HCT116 (cell line): ENCODE data around the gene OAS2.
A peak's percentile ranks its signal among the peaks of the same experiment; 100 is the strongest.

ENCODE experiments used
- CTCF ChIP-seq, 3 experiments: fragments of 200-600 bp in 1 of 3; sonication (generic) in 1 of 3; IDR thresholded peaks in 2 of 3; conservative IDR thresholded peaks in 1 of 3; 2 replicates each; pipeline ENCODE4 v1.5.1; 2012 to 2017; ENCODE audit warnings: low read depth in 2 of 3, low read length in 2 of 3, antibody characterized with exemption in 1 of 3, borderline replicate concordance in 1 of 3, control low read depth in 1 of 3, mild to moderate bottlenecking in 1 of 3, mixed read lengths in 1 of 3, mixed run types in 1 of 3, moderate library complexity in 1 of 3; ENCODE audit not compliant: insufficient read depth in 1 of 3
- EZH2phosphoT487 ChIP-seq: fragments of 200-600 bp; IDR thresholded peaks from 2 replicates; pipeline ENCODE4 v1.6.1; 2018; ENCODE audit warnings: antibody characterized with exemption, borderline replicate concordance
- FOSL1 ChIP-seq: IDR thresholded peaks from 2 replicates; pipeline ENCODE4 v1.6.1; 2012; ENCODE audit warnings: low read depth
- POLR2A ChIP-seq: IDR thresholded peaks from 2 replicates; pipeline ENCODE4 v1.7.0; 2011; ENCODE audit warnings: borderline replicate concordance; ENCODE audit not compliant: insufficient read depth, insufficient read length; ENCODE audit errors: extremely low read depth
- POLR2AphosphoS5 ChIP-seq: IDR thresholded peaks from 2 replicates; pipeline ENCODE4 v1.6.1; 2011; ENCODE audit warnings: mild to moderate bottlenecking, low read depth, low read length, moderate library complexity
- SIN3A ChIP-seq: IDR thresholded peaks from 2 replicates; pipeline ENCODE4 v1.6.1; 2012; ENCODE audit warnings: low read depth
- TF ChIP-seq, protein P1 (sequence below): IDR thresholded peaks from 2 replicates; pipeline ENCODE4 v1.6.1; 2012

DNA sequence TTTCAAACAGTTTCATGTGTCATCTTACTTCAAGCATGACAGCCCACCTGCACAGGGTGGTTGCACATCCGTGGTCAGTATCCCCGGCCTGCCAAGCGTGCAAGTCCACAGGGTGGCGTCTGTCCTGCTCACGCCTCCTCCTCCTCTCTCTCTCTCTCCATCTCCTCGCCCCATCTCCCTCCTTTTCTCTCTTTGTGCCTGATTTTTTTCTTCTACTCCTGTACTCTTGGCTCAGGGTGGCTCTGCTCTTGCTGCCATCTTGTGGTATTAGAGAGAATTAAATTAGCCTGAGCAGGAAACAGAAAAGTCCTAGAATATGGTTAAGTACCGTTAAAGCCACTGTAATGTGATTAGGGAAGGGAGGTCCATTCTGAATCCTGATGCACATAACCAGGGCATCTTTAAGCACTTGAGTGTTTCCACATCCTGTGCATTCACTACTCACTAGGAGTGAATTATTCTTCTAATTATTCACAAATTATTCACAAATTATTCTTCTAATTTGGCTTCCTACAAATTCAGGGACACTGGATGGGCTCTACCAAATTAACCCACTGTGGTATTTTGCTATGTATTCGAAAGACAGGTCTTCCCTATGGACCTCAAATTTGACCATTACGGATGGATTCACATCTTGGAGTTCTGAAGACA, 52.7 kb downstream of the OAS2 start:
- TF ChIP-seq POLR2AphosphoS5 (no peak), CTCF (IDR thresholded peaks at IDR 0.05 in 2 of 3, conservative IDR thresholded peaks at IDR 0.05 in 1 of 3; ENCODE audit: borderline replicate concordance in 1 of 3, insufficient read depth in 1 of 3, low read depth in 2 of 3, low read length in 2 of 3) (peak; percentile 73 to 97 (median 83)), FOSL1 (no peak), EZH2phosphoT487 (no peak), SIN3A (no peak), POLR2A (no peak)
- TF ChIP-seq, protein P1, sequence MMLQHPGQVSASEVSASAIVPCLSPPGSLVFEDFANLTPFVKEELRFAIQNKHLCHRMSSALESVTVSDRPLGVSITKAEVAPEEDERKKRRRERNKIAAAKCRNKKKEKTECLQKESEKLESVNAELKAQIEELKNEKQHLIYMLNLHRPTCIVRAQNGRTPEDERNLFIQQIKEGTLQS: no peak
